ENCODE results near the gene SMC4.
"Not testable (repeated sequence)": the region's sequence is repeated elsewhere in the genome, so short reads cannot be mapped to it uniquely, and the experiment has no call there.

SMC4 gene

DNA sequence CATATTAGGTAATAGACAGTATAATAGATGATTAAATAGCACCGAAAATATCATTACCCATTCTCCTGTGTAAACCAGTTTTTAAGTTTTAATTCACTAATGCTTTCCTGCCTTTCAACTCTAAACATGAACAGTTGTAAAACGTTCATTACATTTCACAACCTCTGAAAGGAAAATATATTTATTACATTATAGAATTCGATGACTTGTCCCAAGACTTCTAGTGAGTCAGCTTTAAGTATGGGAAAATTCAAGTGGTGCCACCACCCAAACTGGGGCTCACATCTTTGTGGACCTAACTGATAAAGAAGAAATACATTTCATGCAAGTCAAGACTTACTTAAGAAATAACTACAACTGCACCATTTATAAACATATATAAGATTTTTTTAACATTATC is 48.1 kb downstream of the SMC4 start:
- peaks cover 41% of the 10 kb centered on the region for H3K36me3 ChIP-seq (ENCODE audit: control insufficient read depth, insufficient read depth, low read length)
- peaks cover 9% of the 10 kb centered on the region for H3K4me1 ChIP-seq (ENCODE audit: control insufficient read depth, insufficient read depth, low read length, poor library complexity, severe bottlenecking)
- no CpG with 5 or more reads among the region's 3 CpGs for WGBS, 2 experiments (ENCODE audit: insufficient coverage in 2 of 2)
- H3K4me3 ChIP-seq (ENCODE audit: extremely low read depth, insufficient read depth, low read length, poor library complexity, severe bottlenecking) = peak overlapping the region; percentile 84
- no peak overlapping the region for H3K27ac ChIP-seq (ENCODE audit: low read depth, low read length, severe bottlenecking)
- peaks cover 8% of the 10 kb centered on the region for H3K9me3 ChIP-seq (ENCODE audit: control insufficient read depth, low read length)

DNA sequence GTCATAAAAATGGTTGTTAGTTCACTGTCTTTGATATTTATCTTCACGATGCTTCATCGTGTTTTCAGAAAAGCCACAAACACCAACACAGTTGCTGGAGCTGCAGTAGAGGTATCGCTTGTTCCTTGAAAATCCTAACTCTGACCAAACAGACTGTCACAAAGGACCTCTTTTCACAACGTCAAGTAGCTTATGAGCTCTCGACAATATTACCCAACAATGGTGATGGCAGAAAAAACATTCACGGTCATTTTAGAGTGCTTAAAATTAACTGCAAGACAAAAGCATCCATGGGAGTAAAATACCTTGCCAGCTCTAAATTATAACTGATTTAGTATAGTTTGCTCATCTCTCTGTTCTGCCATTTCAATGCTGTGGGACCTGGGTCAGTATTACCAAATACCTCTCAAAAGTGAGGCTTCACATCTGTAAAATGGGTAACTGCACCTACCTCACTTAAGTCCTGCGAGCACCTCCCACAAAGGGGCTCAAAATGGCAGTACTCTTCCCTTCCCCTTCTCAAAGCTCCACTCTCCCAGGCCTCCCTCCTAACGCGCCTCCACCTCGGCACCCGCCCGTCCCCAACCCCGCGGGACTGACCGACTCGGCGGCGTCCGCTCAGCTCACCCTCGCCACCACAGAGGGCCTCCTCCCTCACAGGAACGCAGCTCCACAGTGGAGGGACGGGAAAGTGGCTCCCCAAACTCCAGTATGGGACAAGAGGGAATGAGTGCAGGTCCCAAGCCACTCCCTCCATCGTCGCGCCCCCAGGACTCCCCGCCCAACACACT is 49.6 kb downstream of the SMC4 start:
- H3K4me3 ChIP-seq (ENCODE audit: extremely low read depth, insufficient read depth, low read length, poor library complexity, severe bottlenecking) = peak overlapping the region; percentile 84
- H3K9me3 ChIP-seq (ENCODE audit: control insufficient read depth, low read length) = peaks cover 8% of the 10 kb centered on the region
- H3K4me1 ChIP-seq (ENCODE audit: control insufficient read depth, insufficient read depth, low read length, poor library complexity, severe bottlenecking) = peaks cover 9% of the 10 kb centered on the region
- H3K36me3 ChIP-seq (ENCODE audit: control insufficient read depth, insufficient read depth, low read length) = peaks cover 28% of the 10 kb centered on the region
- H3K27ac ChIP-seq (ENCODE audit: low read depth, low read length, severe bottlenecking) = peak overlapping the region; percentile 94
- WGBS, 2 experiments (ENCODE audit: insufficient coverage in 2 of 2) = 0 to 3% methylated on average over 6 to 14 of the region's 26 CpGs

DNA sequence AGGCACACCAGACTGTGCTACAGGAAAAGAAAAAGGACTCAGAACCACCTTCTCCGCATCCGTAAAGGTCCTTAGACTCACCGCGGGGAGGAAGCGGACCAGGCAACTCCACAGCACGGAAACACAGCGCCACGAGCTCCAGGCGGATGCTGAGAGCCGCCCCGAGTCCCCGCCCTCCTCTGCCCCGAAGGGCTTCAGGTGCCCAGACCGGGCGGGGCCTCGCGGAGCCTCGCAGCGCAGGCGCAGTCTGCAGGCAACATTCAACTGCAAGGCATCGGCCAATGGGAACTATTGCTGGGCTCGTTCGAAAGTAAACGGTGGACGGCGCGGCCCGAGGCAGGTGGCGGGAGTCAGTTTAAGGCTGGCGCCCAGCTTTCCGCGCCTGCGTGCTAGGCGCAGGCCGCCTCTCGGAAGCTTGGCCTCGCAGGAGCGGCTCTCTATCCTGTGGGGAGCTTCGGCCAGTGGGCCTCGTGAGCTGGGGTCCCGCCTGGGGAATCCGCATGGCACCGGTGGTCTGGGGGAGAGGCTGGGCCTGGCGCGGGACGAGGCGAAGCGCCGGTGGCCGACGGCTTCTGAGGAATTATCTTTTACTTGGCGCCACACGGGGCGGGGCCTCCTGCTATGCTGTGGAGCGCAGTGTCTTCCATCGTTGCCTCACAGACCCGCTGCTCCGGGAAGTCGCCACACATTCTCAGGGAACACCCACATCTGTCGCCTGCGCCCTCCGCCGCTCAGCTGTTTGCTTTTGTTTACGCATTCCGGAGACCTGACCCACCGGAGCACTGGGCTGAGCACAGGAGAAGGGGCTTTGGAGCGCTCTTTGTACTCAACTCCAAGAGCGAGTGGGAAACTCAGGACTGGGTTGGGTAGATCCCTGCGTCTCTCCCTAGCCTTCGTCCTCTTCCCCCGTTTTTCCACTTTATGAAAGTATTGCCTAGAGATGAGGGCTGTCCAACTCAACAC is 50.5 kb downstream of the SMC4 start, which contains the start of gene TRIM59:
Gene TRIM59 (minus strand): TSS at position 151 of the 963 bp plus-strand sequence. CDS start 10,603 bp downstream, outside the sequence.
- WGBS, 2 experiments (ENCODE audit: insufficient coverage in 2 of 2) = 0 to 2% methylated on average over 67 to 68 of the region's 71 CpGs
- Histone ChIP-seq H3K27ac (ENCODE audit: low read depth, low read length, severe bottlenecking) (peak within 1 kb of the TSS; percentile 94), H3K4me1 (ENCODE audit: control insufficient read depth, insufficient read depth, low read length, poor library complexity, severe bottlenecking) (peaks cover 9% of the 10 kb centered on the region), H3K4me3 (ENCODE audit: extremely low read depth, insufficient read depth, low read length, poor library complexity, severe bottlenecking) (peak within 1 kb of the TSS; percentile 84), H3K9me3 (ENCODE audit: control insufficient read depth, low read length) (peaks cover 3% of the 10 kb centered on the region), H3K36me3 (ENCODE audit: control insufficient read depth, insufficient read depth, low read length) (peaks cover 19% of the 10 kb centered on the region)

DNA sequence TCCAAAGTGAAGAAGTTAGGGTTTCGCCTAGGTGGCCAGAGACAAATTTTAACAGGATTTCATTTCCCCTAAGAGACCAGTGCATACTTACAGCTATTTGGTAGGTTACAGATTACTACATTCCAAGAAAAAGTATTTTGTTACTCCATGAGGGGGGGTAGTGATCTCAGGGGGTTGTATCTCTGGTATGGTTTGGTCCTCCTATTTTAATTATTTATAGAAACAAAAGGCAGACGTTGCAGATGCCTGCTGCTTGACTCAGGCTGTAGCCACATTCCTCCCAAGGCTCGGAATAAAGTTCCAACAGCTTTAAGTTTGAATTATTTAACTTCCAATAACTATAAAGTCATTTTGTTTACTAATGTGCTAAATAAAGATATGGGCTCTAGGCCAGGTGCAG is 51.4 kb downstream of the SMC4 start:
- Histone ChIP-seq H3K9me3 (ENCODE audit: control insufficient read depth, low read length) (peaks cover 3% of the 10 kb centered on the region), H3K4me3 (ENCODE audit: extremely low read depth, insufficient read depth, low read length, poor library complexity, severe bottlenecking) (peak overlapping the region; percentile 84), H3K4me1 (ENCODE audit: control insufficient read depth, insufficient read depth, low read length, poor library complexity, severe bottlenecking) (peaks cover 9% of the 10 kb centered on the region), H3K36me3 (ENCODE audit: control insufficient read depth, insufficient read depth, low read length) (peaks cover 9% of the 10 kb centered on the region), H3K27ac (ENCODE audit: low read depth, low read length, severe bottlenecking) (peak overlapping the region; percentile 94)
- 80% methylated on average over 1 of the region's 3 CpGs; no CpG with 5 or more reads in 1 of the 2 experiments for WGBS, 2 experiments (ENCODE audit: insufficient coverage in 2 of 2)

DNA sequence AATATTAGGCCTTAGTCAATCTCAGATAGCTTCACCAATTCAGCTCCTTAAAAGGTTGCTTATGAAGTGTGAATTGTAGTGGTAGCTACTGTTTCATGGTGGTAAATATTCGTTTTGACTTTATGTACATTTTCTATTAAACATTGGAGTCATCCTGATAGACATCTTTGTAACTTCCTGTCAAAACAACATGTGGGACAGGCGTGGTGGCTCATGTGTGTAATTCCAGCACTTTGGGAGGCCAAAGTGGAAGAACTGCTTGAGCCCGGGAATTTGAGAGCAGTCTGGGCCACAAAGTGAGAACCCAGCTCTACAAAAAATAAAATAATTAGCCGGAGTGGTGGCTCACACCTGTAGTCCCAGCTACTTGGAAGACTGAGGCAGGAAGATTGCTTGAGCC is 52.2 kb downstream of the SMC4 start:
- H3K36me3 ChIP-seq (ENCODE audit: control insufficient read depth, insufficient read depth, low read length) = peaks cover 3% of the 10 kb centered on the region
- peaks cover 9% of the 10 kb centered on the region for H3K4me1 ChIP-seq (ENCODE audit: control insufficient read depth, insufficient read depth, low read length, poor library complexity, severe bottlenecking)
- H3K9me3 ChIP-seq (ENCODE audit: control insufficient read depth, low read length) = peaks cover 2% of the 10 kb centered on the region
- H3K4me3 ChIP-seq (ENCODE audit: extremely low read depth, insufficient read depth, low read length, poor library complexity, severe bottlenecking) = no peak overlapping the region
- 90 to 100% methylated on average over 3 of the region's 4 CpGs for WGBS, 2 experiments (ENCODE audit: insufficient coverage in 2 of 2)
- H3K27ac ChIP-seq (ENCODE audit: low read depth, low read length, severe bottlenecking) = no peak overlapping the region

DNA sequence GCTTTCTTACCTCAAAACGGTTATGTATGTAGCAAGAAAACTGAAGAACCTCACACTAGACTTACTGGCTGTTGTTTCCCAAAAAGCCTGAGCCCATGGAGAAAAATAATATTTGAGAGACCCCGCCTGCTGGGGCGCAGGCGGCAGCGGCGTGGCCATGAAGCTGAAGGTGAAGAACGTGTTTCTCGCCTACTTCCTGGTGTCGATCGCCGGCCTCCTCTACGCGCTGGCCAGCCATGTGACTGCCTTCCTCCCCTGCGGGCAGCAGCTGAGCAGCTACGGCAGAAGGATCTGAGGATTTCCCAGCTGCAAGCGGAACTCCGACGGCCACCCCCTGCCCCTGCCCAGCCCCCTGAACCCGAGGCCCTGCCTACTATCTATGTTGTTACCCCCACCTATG is 52.8 kb downstream of the SMC4 start:
- 92 to 94% methylated on average over 12 to 13 of the region's 19 CpGs for WGBS, 2 experiments (ENCODE audit: insufficient coverage in 2 of 2)
- H3K27ac ChIP-seq (ENCODE audit: low read depth, low read length, severe bottlenecking); H3K4me3 ChIP-seq (ENCODE audit: extremely low read depth, insufficient read depth, low read length, poor library complexity, severe bottlenecking); H3K4me1 ChIP-seq (ENCODE audit: control insufficient read depth, insufficient read depth, low read length, poor library complexity, severe bottlenecking); H3K36me3 ChIP-seq (ENCODE audit: control insufficient read depth, insufficient read depth, low read length); H3K9me3 ChIP-seq (ENCODE audit: control insufficient read depth, low read length): not testable (repeated sequence)

DNA sequence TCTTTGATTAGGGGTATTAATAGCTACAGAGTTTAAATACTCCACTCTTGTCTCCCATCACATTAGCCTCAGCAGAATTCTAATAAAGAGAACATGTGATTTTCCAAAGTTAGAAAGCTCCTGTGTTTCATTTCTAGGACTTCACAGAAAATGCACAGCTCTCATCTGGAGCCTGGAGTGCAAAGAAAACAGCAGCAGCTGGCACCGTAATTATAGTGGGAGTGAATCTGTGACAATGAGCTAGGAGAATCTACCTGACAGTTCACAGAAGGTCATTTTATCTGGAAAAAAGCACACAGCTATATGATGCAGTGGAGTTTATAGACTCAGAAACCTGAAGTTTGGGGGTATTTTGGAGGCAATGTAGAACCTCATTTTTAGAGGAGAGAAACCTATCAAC is 55.5 kb downstream of the SMC4 start:
- Histone ChIP-seq H3K4me1 (ENCODE audit: control insufficient read depth, insufficient read depth, low read length, poor library complexity, severe bottlenecking) (peaks cover 9% of the 10 kb centered on the region), H3K36me3 (ENCODE audit: control insufficient read depth, insufficient read depth, low read length) (no peaks in the 10 kb centered on the region), H3K9me3 (ENCODE audit: control insufficient read depth, low read length) (no peaks in the 10 kb centered on the region), H3K4me3 (ENCODE audit: extremely low read depth, insufficient read depth, low read length, poor library complexity, severe bottlenecking) (no peak overlapping the region), H3K27ac (ENCODE audit: low read depth, low read length, severe bottlenecking) (no peak overlapping the region)
- 100% methylated on average over 1 of the region's 1 CpG; no CpG with 5 or more reads in 1 of the 2 experiments for WGBS, 2 experiments (ENCODE audit: insufficient coverage in 2 of 2)

DNA sequence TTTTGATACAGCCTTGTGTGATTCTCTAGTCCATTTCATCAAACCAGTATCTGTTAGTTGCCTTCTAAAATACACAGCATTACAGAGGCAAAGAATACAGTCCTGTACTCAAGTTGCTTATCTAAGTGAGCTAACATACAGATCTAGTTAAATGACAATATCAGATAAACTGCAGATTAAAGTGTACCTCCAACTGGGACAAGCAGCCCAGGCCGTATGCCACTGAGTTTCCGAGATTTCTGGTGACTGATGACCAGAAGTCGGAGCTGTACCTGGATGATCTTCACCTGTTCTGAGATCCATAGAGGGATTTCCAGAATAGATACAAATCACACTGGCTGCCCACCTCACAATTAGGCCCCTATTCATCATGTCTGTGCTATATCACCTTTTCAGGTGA is 56.4 kb downstream of the SMC4 start:
- H3K36me3 ChIP-seq (ENCODE audit: control insufficient read depth, insufficient read depth, low read length) = no peaks in the 10 kb centered on the region
- H3K4me3 ChIP-seq (ENCODE audit: extremely low read depth, insufficient read depth, low read length, poor library complexity, severe bottlenecking) = no peak overlapping the region
- H3K27ac ChIP-seq (ENCODE audit: low read depth, low read length, severe bottlenecking) = no peak overlapping the region
- 83 to 96% methylated on average over 3 of the region's 3 CpGs for WGBS, 2 experiments (ENCODE audit: insufficient coverage in 2 of 2)
- no peaks in the 10 kb centered on the region for H3K9me3 ChIP-seq (ENCODE audit: control insufficient read depth, low read length)
- H3K4me1 ChIP-seq (ENCODE audit: control insufficient read depth, insufficient read depth, low read length, poor library complexity, severe bottlenecking) = peaks cover 9% of the 10 kb centered on the region

DNA sequence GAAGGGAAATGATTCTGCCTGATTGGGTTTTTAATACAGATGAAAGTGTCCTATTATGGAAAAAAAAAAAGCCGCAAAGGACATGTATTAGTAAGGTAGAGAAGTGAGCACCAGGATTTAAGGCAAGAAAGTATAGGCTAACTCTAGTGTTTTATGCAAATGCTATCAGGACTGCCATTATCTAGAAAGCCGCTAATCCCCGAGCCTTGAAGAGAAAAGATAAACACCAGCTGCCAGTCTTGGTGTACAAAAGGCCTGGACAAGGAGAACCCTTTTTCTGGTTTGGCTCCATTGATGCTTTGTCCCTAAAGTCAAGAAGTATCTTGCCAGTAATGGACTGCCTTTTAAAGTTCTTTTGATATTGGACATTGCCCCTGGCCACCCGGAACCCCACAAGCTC is 58.7 kb downstream of the SMC4 start:
- Histone ChIP-seq H3K9me3 (ENCODE audit: control insufficient read depth, low read length) (no peaks in the 10 kb centered on the region), H3K27ac (ENCODE audit: low read depth, low read length, severe bottlenecking) (no peak overlapping the region), H3K4me1 (ENCODE audit: control insufficient read depth, insufficient read depth, low read length, poor library complexity, severe bottlenecking) (no peaks in the 10 kb centered on the region), H3K4me3 (ENCODE audit: extremely low read depth, insufficient read depth, low read length, poor library complexity, severe bottlenecking) (no peak overlapping the region), H3K36me3 (ENCODE audit: control insufficient read depth, insufficient read depth, low read length) (no peaks in the 10 kb centered on the region)
- 77 to 95% methylated on average over 3 to 4 of the region's 4 CpGs for WGBS, 2 experiments (ENCODE audit: insufficient coverage in 2 of 2)

DNA sequence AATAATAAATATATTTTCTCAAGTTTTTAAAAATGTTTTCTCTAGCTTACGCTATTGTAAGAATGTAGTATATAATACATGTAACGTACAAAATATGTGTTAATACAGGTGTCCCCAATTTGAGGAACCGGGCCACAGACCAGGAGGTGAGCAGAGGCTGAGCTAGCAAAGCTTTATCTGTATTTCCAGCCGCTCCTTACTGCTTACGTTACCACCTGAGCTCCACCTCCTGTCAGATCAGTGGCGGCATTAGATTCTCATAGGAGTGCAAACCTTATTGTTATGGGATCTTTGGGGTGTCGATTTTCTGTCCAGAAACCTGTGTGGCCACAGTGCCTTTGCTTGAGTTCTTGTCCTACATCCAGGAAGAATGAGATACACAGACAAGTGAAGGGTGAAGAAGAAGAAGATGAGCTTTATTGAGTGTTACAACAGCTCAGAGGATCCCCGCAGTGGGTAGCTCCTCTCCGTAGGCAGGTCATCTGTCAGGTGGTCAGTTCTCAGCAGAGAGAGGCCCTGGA is 60.1 kb downstream of the SMC4 start:
- WGBS, 2 experiments (ENCODE audit: insufficient coverage in 2 of 2) = 86 to 95% methylated on average over 7 to 8 of the region's 9 CpGs

More for the DNA sequence above, 60.1 kb downstream of the SMC4 start:
- H3K27ac ChIP-seq (ENCODE audit: low read depth, low read length, severe bottlenecking) = no peak overlapping the region
- no peaks in the 10 kb centered on the region for H3K36me3 ChIP-seq (ENCODE audit: control insufficient read depth, insufficient read depth, low read length)
- no peaks in the 10 kb centered on the region for H3K9me3 ChIP-seq (ENCODE audit: control insufficient read depth, low read length)
- no peaks in the 10 kb centered on the region for H3K4me1 ChIP-seq (ENCODE audit: control insufficient read depth, insufficient read depth, low read length, poor library complexity, severe bottlenecking)
- no peak overlapping the region for H3K4me3 ChIP-seq (ENCODE audit: extremely low read depth, insufficient read depth, low read length, poor library complexity, severe bottlenecking)

Measured in mesodermal cell (in vitro differentiated cells).